H9 (cell line): ENCODE results near the gene DOC2B. TPM values are rescaled to one million over a fixed set of nuclear protein-coding genes. Genes with fewer than 3 reads are reported as not detected.

ENCODE experiments used
- DNase-seq: peaks from one replicate; pipeline ENCODE4 v3.0.0-alpha.2; 2017
- H2AFZ ChIP-seq: one replicate; pipeline ENCODE4 v1.6.1; 2013; ENCODE audit warnings: mild to moderate bottlenecking, low read length, control low read depth, moderate library complexity
- H2AK5ac ChIP-seq: 2 replicates; pipeline ENCODE4 v1.6.1; 2013; ENCODE audit warnings: low read length, control low read depth, mixed read lengths; ENCODE audit not compliant: insufficient read length
- H2BK120ac ChIP-seq: one replicate; pipeline ENCODE4 v1.6.1; 2013; ENCODE audit warnings: low read depth, mild to moderate bottlenecking, low read length, control low read depth, inconsistent platforms; ENCODE audit not compliant: poor library complexity, severe bottlenecking
- H2BK12ac ChIP-seq: 2 replicates; pipeline ENCODE4 v1.6.1; 2013; ENCODE audit warnings: low read length, control low read depth, mixed read lengths, low read depth; ENCODE audit not compliant: insufficient read length
- H2BK15ac ChIP-seq: 2 replicates; pipeline ENCODE4 v1.6.1; 2013; ENCODE audit warnings: low read depth, low read length, control low read depth
- H2BK20ac ChIP-seq: one replicate; pipeline ENCODE4 v1.6.1; 2013; ENCODE audit warnings: low read depth, mild to moderate bottlenecking, low read length, control low read depth, inconsistent platforms; ENCODE audit not compliant: poor library complexity, severe bottlenecking
- H2BK5ac ChIP-seq: 2 replicates; pipeline ENCODE4 v1.6.1; 2013; ENCODE audit warnings: low read length, control low read depth, mixed read lengths; ENCODE audit not compliant: insufficient read length
- H3K14ac ChIP-seq: 2 replicates; pipeline ENCODE4 v1.6.1; 2013; ENCODE audit warnings: low read length, control low read depth; ENCODE audit not compliant: insufficient read depth
- H3K18ac ChIP-seq: 2 replicates; pipeline ENCODE4 v1.6.1; 2013; ENCODE audit warnings: low read depth, mild to moderate bottlenecking, mixed read lengths, low read length, control low read depth; ENCODE audit not compliant: insufficient read length
- H3K23ac ChIP-seq: 2 replicates; pipeline ENCODE4 v1.6.1; 2013; ENCODE audit warnings: low read length, control low read depth, mixed read lengths, low read depth; ENCODE audit not compliant: insufficient read length
- H3K23me2 ChIP-seq: 2 replicates; pipeline ENCODE4 v1.6.1; 2013; ENCODE audit warnings: low read depth, mild to moderate bottlenecking, mixed read lengths, low read length, control low read depth; ENCODE audit not compliant: insufficient read length, poor library complexity, severe bottlenecking
- H3K27ac ChIP-seq: 2 replicates; pipeline ENCODE4 v1.5.1; 2013; ENCODE audit warnings: low read length, control low read depth, mixed read lengths, low read depth; ENCODE audit not compliant: insufficient read length
- H3K27me3 ChIP-seq: 2 replicates; pipeline ENCODE4 v1.6.1; 2013; ENCODE audit warnings: low read length, control low read depth, inconsistent platforms; ENCODE audit not compliant: insufficient read depth
- H3K4ac ChIP-seq: 2 replicates; pipeline ENCODE4 v1.6.1; 2013; ENCODE audit warnings: low read depth, mild to moderate bottlenecking, control low read depth, inconsistent platforms, low read length, moderate library complexity
- H3K4me1 ChIP-seq: 2 replicates; pipeline ENCODE4 v1.6.1; 2013; ENCODE audit warnings: low read length, control low read depth, inconsistent platforms; ENCODE audit not compliant: insufficient read depth
- H3K4me2 ChIP-seq: 2 replicates; pipeline ENCODE4 v1.6.1; 2013; ENCODE audit warnings: low read length, control low read depth, mixed read lengths; ENCODE audit not compliant: insufficient read length, insufficient read depth
- H3K56ac ChIP-seq: 2 replicates; pipeline ENCODE4 v1.6.1; 2013; ENCODE audit warnings: low read depth, mild to moderate bottlenecking, mixed read lengths, low read length, control low read depth; ENCODE audit not compliant: insufficient read length
- H3K79me1 ChIP-seq: 2 replicates; pipeline ENCODE4 v1.6.1; 2013; ENCODE audit warnings: low read depth, mild to moderate bottlenecking, moderate library complexity, low read length, control low read depth, inconsistent platforms; ENCODE audit not compliant: insufficient read depth, poor library complexity, severe bottlenecking
- H3K79me2 ChIP-seq: 2 replicates; pipeline ENCODE4 v1.6.1; 2013; ENCODE audit warnings: low read length, control low read depth, inconsistent platforms; ENCODE audit not compliant: insufficient read depth
- H3K9ac ChIP-seq: 2 replicates; pipeline ENCODE4 v1.6.1; 2013; ENCODE audit warnings: low read length, control low read depth, mixed read lengths; ENCODE audit not compliant: insufficient read length; ENCODE audit errors: extremely low read depth
- H3K9me3 ChIP-seq: one replicate; pipeline ENCODE4 v1.6.1; 2013; ENCODE audit warnings: low read depth, low read length, inconsistent platforms; ENCODE audit not compliant: control insufficient read depth
- H3T11ph ChIP-seq: one replicate; pipeline ENCODE4 v1.6.1; 2013; ENCODE audit warnings: mild to moderate bottlenecking, low read length, control low read depth, inconsistent platforms
- H4K20me1 ChIP-seq: one replicate; pipeline ENCODE4 v1.6.1; 2013; ENCODE audit not compliant: control insufficient read depth, insufficient read length, insufficient read depth
- H4K5ac ChIP-seq: 2 replicates; pipeline ENCODE4 v1.6.1; 2013; ENCODE audit warnings: low read depth, mild to moderate bottlenecking, mixed read lengths, low read length, control low read depth; ENCODE audit not compliant: insufficient read length
- H4K8ac ChIP-seq: replicated peaks from 2 replicates; pipeline ENCODE4 v1.6.1; 2013; ENCODE audit warnings: low read length, control low read depth, mixed read lengths, low read depth; ENCODE audit not compliant: insufficient read length
- H4K91ac ChIP-seq: 2 replicates; pipeline ENCODE4 v1.6.1; 2013; ENCODE audit warnings: low read depth, mild to moderate bottlenecking, moderate library complexity, mixed read lengths, low read length, control low read depth; ENCODE audit not compliant: insufficient read length
- H3K27ac Mint-ChIP-seq, 3 experiments: 2 replicates in 2 of 3; 3 replicates in 1 of 3; pipeline ENCODE4 v1.8.0; 2020 to 2021; ENCODE audit warnings: mixed read lengths in 3 of 3, mild to moderate bottlenecking in 1 of 3, moderate library complexity in 1 of 3
- H3K27me3 Mint-ChIP-seq: 2 replicates; pipeline ENCODE4 v1.8.0; 2021; ENCODE audit warnings: low read depth, mild to moderate bottlenecking, moderate library complexity, mixed read lengths
- H3K36me3 Mint-ChIP-seq, 3 experiments: 2 replicates in 2 of 3; 3 replicates in 1 of 3; pipeline ENCODE4 v1.8.0; 2020 to 2021; ENCODE audit warnings: low read depth in 3 of 3, mixed read lengths in 3 of 3; ENCODE audit not compliant: insufficient read depth in 1 of 3
- H3K4me1 Mint-ChIP-seq, 2 experiments: 2 replicates each; pipeline ENCODE4 v1.8.0; 2020; ENCODE audit warnings: mixed read lengths in 2 of 2
- H3K4me3 Mint-ChIP-seq, 2 experiments: 2 replicates in 1 of 2; 3 replicates in 1 of 2; pipeline ENCODE4 v1.8.0; 2020 to 2021; ENCODE audit warnings: mild to moderate bottlenecking in 2 of 2, mixed read lengths in 2 of 2, moderate library complexity in 1 of 2
- H3K9me3 Mint-ChIP-seq, 2 experiments: 2 replicates in 1 of 2; 3 replicates in 1 of 2; pipeline ENCODE4 v1.8.0; 2020; ENCODE audit warnings: mild to moderate bottlenecking in 2 of 2, mixed read lengths in 2 of 2, moderate library complexity in 1 of 2
- CTCF ChIP-seq: fragments of 200-600 bp; sonication (generic); conservative IDR thresholded peaks from 3 replicates; pipeline ENCODE4 v1.8.0; 2021; ENCODE audit warnings: antibody characterized with exemption, mild to moderate bottlenecking
- WGBS: extraction: QIAGEN DNeasy Blood & Tissue Kit; methylation state at CpG from one replicate; pipeline ENCODE4 v1.1.7; 2013; ENCODE audit warnings: missing lambda C conversion rate, low lambda C conversion rate, mixed read lengths; ENCODE audit not compliant: insufficient read length; ENCODE audit errors: extremely low coverage; 5-methylcytosine and 5-hydroxymethylcytosine counted together
- total RNA-seq: library from RNA; stranded (reverse); gene quantifications from 2 replicates; pipeline ENCODE4 v1.2.1, GENCODE V29; 2021

DOC2B gene
- total RNA-seq, 1 experiment from 2014 or later: 2.1 TPM

DNA sequence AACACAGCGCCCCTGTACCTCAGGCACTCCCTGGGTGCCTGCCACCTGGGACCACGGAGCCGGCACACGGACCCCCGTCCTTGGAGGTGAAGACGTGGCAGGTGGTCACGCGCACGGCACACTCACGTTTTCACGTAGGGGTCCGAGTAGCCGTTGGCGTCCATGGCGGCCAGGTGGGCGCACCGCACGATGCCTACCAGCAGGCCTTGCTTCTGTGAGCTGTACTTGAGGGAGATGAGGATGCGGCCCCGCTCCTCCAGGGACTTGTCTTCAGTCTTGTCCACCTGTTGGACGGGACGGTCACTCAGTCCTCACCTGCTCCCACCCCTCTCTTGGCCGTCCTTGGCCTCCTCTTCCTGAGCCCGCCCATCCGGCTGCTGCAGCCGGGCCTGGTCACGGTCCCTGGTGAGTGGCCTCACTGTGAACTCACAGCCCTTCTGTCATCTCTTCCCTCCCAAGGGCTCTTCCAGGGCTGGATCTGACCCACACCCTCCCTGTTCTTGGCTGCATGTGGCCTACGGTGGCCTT lies 25.3 kb downstream of the DOC2B start:
- Mint-ChIP-seq H3K36me3 (no peaks in the 10 kb centered on the region), H3K9me3 (no peaks in the 10 kb centered on the region), H3K4me1 (no peaks in the 10 kb centered on the region), H3K4me3 (no peak overlapping the region), H3K27ac (no peak overlapping the region), H3K27me3 (peaks cover 4% of the 10 kb centered on the region)
- WGBS: no CpG with 5 or more reads among the region's 28 CpGs
- no peak overlapping the region for H4K91ac ChIP-seq
- H2BK20ac ChIP-seq: no peak overlapping the region
- no peaks in the 10 kb centered on the region for H3K79me1 ChIP-seq
- H3K27ac ChIP-seq: no peak overlapping the region
- TF ChIP-seq CTCF: no peak
- no peak overlapping the region for H3K4me2 ChIP-seq
- no peak overlapping the region for H2AFZ ChIP-seq
- H2BK15ac ChIP-seq: no peak overlapping the region
- H3K23me2 ChIP-seq: no peaks in the 10 kb centered on the region
- no peak overlapping the region for H2BK12ac ChIP-seq
- H3K4ac ChIP-seq: no peak overlapping the region
- H2AK5ac ChIP-seq: no peak overlapping the region
- no peaks in the 10 kb centered on the region for H3K9me3 ChIP-seq
- no peak overlapping the region for H3K9ac ChIP-seq
- no peak overlapping the region for H2BK5ac ChIP-seq
- no peaks in the 10 kb centered on the region for H4K20me1 ChIP-seq
- no peak overlapping the region for H3K14ac ChIP-seq
- H3T11ph ChIP-seq: no peak overlapping the region
- no peak overlapping the region for H4K5ac ChIP-seq
- no peak overlapping the region for H3K23ac ChIP-seq
- no peak overlapping the region for H3K56ac ChIP-seq
- no peaks in the 10 kb centered on the region for H3K79me2 ChIP-seq
- DNase-seq: no peak
- no peak overlapping the region for H3K18ac ChIP-seq
- no peaks in the 10 kb centered on the region for H3K4me1 ChIP-seq
- no peak overlapping the region for H4K8ac ChIP-seq
- H3K27me3 ChIP-seq: no peaks in the 10 kb centered on the region
- H2BK120ac ChIP-seq: no peak overlapping the region
